Panc1 (cell line): Measurements from ENCODE around the gene NDC1. TPM values are rescaled to one million over a fixed set of nuclear protein-coding genes. Genes with fewer than 3 reads are reported as not detected.

Experiments
- ATAC-seq: fragments of 200-7000 bp; cut with Tn5 transposase; 2 replicates; pipeline ENCODE4 v1.9.1; 2020; ENCODE audit warnings: mild to moderate bottlenecking, moderate library complexity
- BruUV-seq: library from RNA; stranded (reverse); fragments of 400-500 nt; replicated peaks from 2 replicates; lab custom pipeline; 2021; lab: Mats Ljungman, UMichigan
- CTCF ChIA-PET: fragments of 300-600 bp; sonication (Branson Sonifier 250); formaldehyde crosslinking; loops from one replicate; lab custom pipeline; 2022; ENCODE audit warnings: antibody characterized with exemption; lab: Charles Lee
- POLR2A ChIA-PET: fragments of 300-600 bp; sonication (Branson Sonifier 250); formaldehyde crosslinking; loops from one replicate; lab custom pipeline; 2022; ENCODE audit warnings: antibody characterized with exemption; lab: Charles Lee
- DNase-seq: peaks from one replicate; pipeline ENCODE4 v3.0.0-alpha.2; 2010; ENCODE audit warnings: low read depth, low spot score
- H3K27ac ChIP-seq: 2 replicates; pipeline ENCODE4 v1.5.1; 2011; ENCODE audit warnings: mild to moderate bottlenecking, low read length, inconsistent platforms
- H3K27me3 ChIP-seq: fragments of 200-500 bp; sonication (Bioruptor generic); 2 replicates; pipeline ENCODE4 v1.6.0; 2014; ENCODE audit warnings: low read length, inconsistent platforms; ENCODE audit not compliant: control insufficient read depth, insufficient read depth
- H3K36me3 ChIP-seq: fragments of 200-500 bp; sonication (Bioruptor generic); 2 replicates; pipeline ENCODE4 v1.5.1; 2014; ENCODE audit warnings: inconsistent platforms, mild to moderate bottlenecking, low read length, moderate library complexity; ENCODE audit not compliant: control insufficient read depth, insufficient read depth
- H3K4me1 ChIP-seq: 2 replicates; pipeline ENCODE4 v1.5.1; 2011; ENCODE audit warnings: inconsistent platforms, mild to moderate bottlenecking, low read length, moderate library complexity; ENCODE audit not compliant: control insufficient read depth, insufficient read depth
- H3K4me3 ChIP-seq, 2 experiments: 2 replicates each; pipeline ENCODE4 v1.5.1; 2011 to 2012; ENCODE audit warnings: low read depth in 2 of 2, low read length in 2 of 2, mild to moderate bottlenecking in 2 of 2, inconsistent platforms in 1 of 2, moderate library complexity in 1 of 2
- H3K9me3 ChIP-seq: fragments of 200-500 bp; sonication (Bioruptor generic); 2 replicates; pipeline ENCODE4 v1.5.1; 2014; ENCODE audit warnings: low read depth, mild to moderate bottlenecking, inconsistent platforms, low read length, moderate library complexity; ENCODE audit not compliant: control insufficient read depth, insufficient read depth
- CTCF ChIP-seq: fragments of 450-650 bp; IDR thresholded peaks from 2 replicates; pipeline ENCODE4 v1.5.1; 2017; ENCODE audit warnings: mild to moderate bottlenecking
- POLR2AphosphoS5 ChIP-seq: IDR thresholded peaks from 2 replicates; pipeline ENCODE4 v1.6.1; 2012; ENCODE audit warnings: mild to moderate bottlenecking, low read depth, low read length, moderate library complexity
- REST ChIP-seq, 2 experiments: IDR thresholded peaks; 2 replicates each; pipeline ENCODE4 v1.6.1; 2011 to 2012; ENCODE audit warnings: low read depth in 2 of 2, control low read depth in 1 of 2, low read length in 1 of 2, mild to moderate bottlenecking in 1 of 2, moderate library complexity in 1 of 2; ENCODE audit not compliant: insufficient read depth in 1 of 2
- SIN3A ChIP-seq: IDR thresholded peaks from 2 replicates; pipeline ENCODE4 v1.6.1; 2012; ENCODE audit warnings: low read depth, mild to moderate bottlenecking, low read length, moderate library complexity, borderline replicate concordance; ENCODE audit not compliant: insufficient read depth
- TCF7L2 ChIP-seq: IDR thresholded peaks from 2 replicates; pipeline ENCODE4 v1.6.1; 2011; ENCODE audit warnings: mild to moderate bottlenecking, low read depth, low read length, inconsistent platforms
- in situ Hi-C: cut with HindIII; loops from 2 replicates; pipeline ENCODE4 v1.10.0; 2016; ENCODE audit warnings: low sequenced_read_pairs, low pct_unique_long_range_greater_than_20kb
- intact Hi-C: fragments of 100-400 bp; cut with micrococcal nuclease; formaldehyde crosslinking; loops from one replicate; pipeline ENCODE4 v1.10.0; 2022; ENCODE audit not compliant: unreplicated experiment
- total RNA-seq: library from RNA; stranded (reverse); gene quantifications from one replicate; pipeline ENCODE4 v1.2.1, GENCODE V29; 2021; ENCODE audit not compliant: unreplicated experiment

NDC1 gene
- total RNA-seq, 1 experiment from 2014 or later = 44.4 TPM

GRCh38 chr1:53871221-53871620, 33.1 kb upstream of the NDC1 start:
- Histone ChIP-seq H3K36me3 (peaks cover 2% of the 10 kb centered on the region; the same call in 1 of the 2 replicates), H3K27ac (no peak overlapping the region), H3K27me3 (no peaks in the 10 kb centered on the region), H3K4me3 (no peak overlapping the region), H3K9me3 (no peaks in the 10 kb centered on the region), H3K4me1 (no peaks in the 10 kb centered on the region)
- POLR2A ChIA-PET = interaction anchor here (0.7 kb wide), 1 partner anchor 20 kb away, joined by 5 read pairs; no protein-coding TSS in a partner anchor
- in situ Hi-C loops (no loop called here), intact Hi-C loops (no loop called here)
- CTCF ChIA-PET = interaction anchor here (0.9 to 1.7 kb wide), 2 partner anchors 7 to 10 kb away, joined by 4 to 5 read pairs; no protein-coding TSS in a partner anchor
- no TSS peak for BruUV-seq
- no peak for DNase-seq
- no peak for ATAC-seq
- TF ChIP-seq POLR2AphosphoS5 (no peak), SIN3A (no peak), REST (IDR thresholded peaks at IDR 0.05; ENCODE audit: insufficient read depth in 1 of 2, low read depth in 2 of 2, low read length in 1 of 2) (no peak), TCF7L2 (no peak), CTCF (no peak)

- H3K4me1 ChIP-seq = no peaks in the 10 kb centered on the region
- intact Hi-C loops (no loop called here), in situ Hi-C loops (no loop called here)
- ChIA-PET CTCF (interaction anchor here (0.6 to 1.7 kb wide), 2 partner anchors 9 to 925 kb away, joined by 4 read pairs; no protein-coding TSS in a partner anchor), POLR2A (interaction anchor here (0.5 to 0.6 kb wide), 2 partner anchors 56 to 68 kb away, joined by 3 to 7 read pairs; no protein-coding TSS in a partner anchor)
- no peak overlapping the region for H3K4me3 ChIP-seq
- H3K27me3 ChIP-seq = no peaks in the 10 kb centered on the region
- H3K36me3 ChIP-seq = no peaks in the 10 kb centered on the region; the same call in 1 of the 2 replicates
- BruUV-seq = no TSS peak
- TF ChIP-seq CTCF (no peak), REST (IDR thresholded peaks at IDR 0.05; ENCODE audit: insufficient read depth in 1 of 2, low read depth in 2 of 2, low read length in 1 of 2) (no peak), POLR2AphosphoS5 (no peak), TCF7L2 (no peak), SIN3A (no peak)
- ATAC-seq (no peak), DNase-seq (no peak)
- H3K9me3 ChIP-seq = no peaks in the 10 kb centered on the region
- no peak overlapping the region for H3K27ac ChIP-seq
Observed at GRCh38 chr1:53869454-53870117, 31.5 kb upstream of the NDC1 start.
